Type B pancreatic cell (in vitro differentiated cells): ENCODE results near the gene TEX55. TPM values are rescaled to one million over a fixed set of nuclear protein-coding genes. Genes with fewer than 3 reads are reported as not detected.
"Not testable (repeated sequence)": the region's sequence is repeated elsewhere in the genome, so short reads cannot be mapped to it uniquely, and the experiment has no call there.

Experiments
- DNase-seq: peaks from one replicate; pipeline ENCODE4 v3.0.0; 2021; ENCODE audit warnings: mixed read lengths; ENCODE audit not compliant: unreplicated experiment; ENCODE audit errors: extremely low spot score
- H3K27ac Mint-ChIP-seq: 2 replicates; pipeline ENCODE4 v1.8.0; 2021; ENCODE audit warnings: mild to moderate bottlenecking, mixed read lengths
- H3K27me3 Mint-ChIP-seq: 2 replicates; pipeline ENCODE4 v1.8.0; 2021; ENCODE audit warnings: mixed read lengths
- H3K36me3 Mint-ChIP-seq: 2 replicates; pipeline ENCODE4 v1.8.0; 2021; ENCODE audit warnings: mixed read lengths
- H3K4me1 Mint-ChIP-seq: one replicate; pipeline ENCODE4 v1.8.0; 2021; ENCODE audit warnings: mixed read lengths; ENCODE audit not compliant: unreplicated experiment
- H3K4me3 Mint-ChIP-seq: 2 replicates; pipeline ENCODE4 v1.8.0; 2021; ENCODE audit warnings: mild to moderate bottlenecking, mixed read lengths
- H3K9me3 Mint-ChIP-seq: 2 replicates; pipeline ENCODE4 v1.8.0; 2021; ENCODE audit warnings: mixed read lengths
- total RNA-seq: library from RNA; stranded (reverse); gene quantifications from 2 replicates; pipeline ENCODE4 v1.2.1, GENCODE V29; 2021; ENCODE audit warnings: low replicate concordance
- TF ChIP-seq, protein P1 (sequence below): fragments of 200-600 bp; sonication (generic); conservative IDR thresholded peaks from 2 replicates; pipeline ENCODE4 v1.5.0; 2021; ENCODE audit warnings: antibody characterized with exemption, mild to moderate bottlenecking

The TEX55 gene
- total RNA-seq, 1 donor from 2014 or later = not detected

DNA sequence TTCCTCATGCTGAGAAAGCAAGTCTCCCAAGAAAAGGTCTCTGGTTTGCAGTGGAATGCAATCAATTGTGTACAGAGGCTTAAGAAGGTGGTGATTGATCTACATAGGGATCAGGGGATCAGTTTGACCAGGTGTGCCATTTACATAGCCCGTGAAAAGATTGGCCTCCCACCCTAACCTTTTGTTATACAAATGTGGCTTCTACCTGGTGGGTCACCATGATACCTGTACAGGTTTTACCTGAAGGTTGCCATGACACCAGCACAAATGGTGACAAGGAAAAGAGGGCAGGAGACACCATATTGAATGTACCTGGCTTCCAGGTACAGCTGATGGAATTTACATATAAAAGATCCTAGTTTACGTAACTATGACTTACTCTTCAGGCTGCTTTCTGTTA is 25.5 kb upstream of the TEX55 start:
- H3K27me3 Mint-ChIP-seq = no peaks in the 10 kb centered on the region
- no peak overlapping the region for H3K27ac Mint-ChIP-seq
- no peak overlapping the region for H3K4me3 Mint-ChIP-seq
- TF ChIP-seq, protein P1, sequence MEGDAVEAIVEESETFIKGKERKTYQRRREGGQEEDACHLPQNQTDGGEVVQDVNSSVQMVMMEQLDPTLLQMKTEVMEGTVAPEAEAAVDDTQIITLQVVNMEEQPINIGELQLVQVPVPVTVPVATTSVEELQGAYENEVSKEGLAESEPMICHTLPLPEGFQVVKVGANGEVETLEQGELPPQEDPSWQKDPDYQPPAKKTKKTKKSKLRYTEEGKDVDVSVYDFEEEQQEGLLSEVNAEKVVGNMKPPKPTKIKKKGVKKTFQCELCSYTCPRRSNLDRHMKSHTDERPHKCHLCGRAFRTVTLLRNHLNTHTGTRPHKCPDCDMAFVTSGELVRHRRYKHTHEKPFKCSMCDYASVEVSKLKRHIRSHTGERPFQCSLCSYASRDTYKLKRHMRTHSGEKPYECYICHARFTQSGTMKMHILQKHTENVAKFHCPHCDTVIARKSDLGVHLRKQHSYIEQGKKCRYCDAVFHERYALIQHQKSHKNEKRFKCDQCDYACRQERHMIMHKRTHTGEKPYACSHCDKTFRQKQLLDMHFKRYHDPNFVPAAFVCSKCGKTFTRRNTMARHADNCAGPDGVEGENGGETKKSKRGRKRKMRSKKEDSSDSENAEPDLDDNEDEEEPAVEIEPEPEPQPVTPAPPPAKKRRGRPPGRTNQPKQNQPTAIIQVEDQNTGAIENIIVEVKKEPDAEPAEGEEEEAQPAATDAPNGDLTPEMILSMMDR = no peak
- no peaks in the 10 kb centered on the region for H3K4me1 Mint-ChIP-seq
- H3K9me3 Mint-ChIP-seq = peaks cover 4% of the 10 kb centered on the region
- DNase-seq = no peak
- H3K36me3 Mint-ChIP-seq = no peaks in the 10 kb centered on the region

DNA sequence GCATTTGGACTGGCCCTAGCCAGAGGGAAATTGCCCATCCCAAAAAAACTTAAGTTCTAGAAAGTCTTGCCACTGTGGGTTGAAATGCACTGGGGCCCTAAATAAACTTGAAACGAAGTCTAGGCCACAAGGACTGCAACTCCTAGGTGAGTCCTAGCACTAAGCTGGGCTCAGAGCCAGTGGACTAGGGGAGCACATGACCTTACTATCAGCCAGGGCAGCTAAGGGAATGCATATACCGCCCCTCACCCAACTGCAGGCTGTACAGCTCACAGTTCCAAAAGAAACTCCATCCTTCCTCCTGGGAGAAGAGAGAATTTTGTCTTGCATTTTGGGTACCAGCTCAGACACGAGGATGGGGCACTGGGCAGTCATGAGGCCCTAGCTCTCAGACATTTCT is 23.6 kb upstream of the TEX55 start:
- peaks cover 4% of the 10 kb centered on the region for H3K9me3 Mint-ChIP-seq
- H3K27ac Mint-ChIP-seq = no peak overlapping the region
- TF ChIP-seq, protein P1 = no peak
- no peaks in the 10 kb centered on the region for H3K27me3 Mint-ChIP-seq
- no peaks in the 10 kb centered on the region for H3K36me3 Mint-ChIP-seq
- DNase-seq = no peak
- H3K4me1 Mint-ChIP-seq = no peaks in the 10 kb centered on the region
- H3K4me3 Mint-ChIP-seq = no peak overlapping the region

DNA sequence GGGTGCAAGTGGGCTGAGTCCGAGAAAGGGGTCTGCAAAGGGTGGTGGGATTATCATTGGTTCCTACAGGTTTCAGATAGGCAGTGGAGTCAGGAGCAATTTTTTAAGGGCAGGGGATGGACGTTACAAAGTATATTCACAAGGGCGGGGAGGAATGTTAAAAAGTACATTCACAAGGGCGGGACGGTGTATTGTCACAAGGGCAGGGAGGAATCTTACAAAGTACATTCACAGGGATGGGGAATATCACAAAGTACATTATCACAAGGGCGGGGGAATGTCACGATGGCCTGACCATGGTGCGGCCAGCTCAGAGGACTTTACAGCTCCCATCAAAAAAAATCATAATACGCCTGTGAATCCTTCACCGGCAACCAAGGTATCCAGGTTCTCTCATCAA is 20.6 kb upstream of the TEX55 start:
- no peak for DNase-seq
- H3K27ac Mint-ChIP-seq = no peak overlapping the region

DNA sequence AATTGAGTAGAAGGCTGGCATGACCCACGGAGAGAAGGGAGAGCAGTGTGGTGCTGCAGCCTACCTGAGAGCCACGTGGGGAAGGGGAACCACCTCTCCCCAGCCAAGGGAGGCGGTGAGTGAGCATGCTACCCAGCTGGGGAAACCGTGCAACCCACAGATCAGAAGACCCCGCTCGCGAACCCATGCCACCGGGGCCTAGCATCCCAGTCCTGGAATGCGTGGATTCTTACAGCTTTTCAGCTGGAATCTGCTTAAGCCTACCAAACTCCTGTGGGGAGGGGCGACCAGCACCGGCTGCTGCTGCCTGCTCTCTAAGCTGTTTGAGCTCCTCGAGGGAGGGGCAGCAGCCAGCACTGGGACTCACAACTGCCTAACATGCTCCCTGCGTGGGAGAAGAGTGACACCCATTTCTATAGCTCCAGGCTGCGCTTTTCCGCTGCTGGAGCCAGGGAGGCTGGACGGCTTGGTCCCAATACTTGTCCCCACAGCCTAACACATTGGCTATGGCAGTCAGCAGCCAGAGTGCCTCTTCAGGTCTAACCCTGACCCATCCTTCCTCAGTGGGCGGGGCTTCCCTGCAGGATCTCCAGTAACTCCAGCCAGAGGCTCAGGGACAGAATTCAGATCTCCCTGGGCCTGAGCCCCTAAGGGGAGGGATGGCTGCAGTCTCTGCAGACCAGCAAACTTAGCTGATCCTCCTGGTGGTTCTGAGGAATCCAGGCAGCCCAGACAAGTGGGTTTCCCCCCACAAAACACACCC is 20.0 kb upstream of the TEX55 start:
- H3K4me3 Mint-ChIP-seq = no peak overlapping the region
- no peaks in the 10 kb centered on the region for H3K9me3 Mint-ChIP-seq
- no peaks in the 10 kb centered on the region for H3K36me3 Mint-ChIP-seq
- H3K27me3 Mint-ChIP-seq = no peaks in the 10 kb centered on the region
- DNase-seq = no peak
- TF ChIP-seq, protein P1 = no peak
- no peaks in the 10 kb centered on the region for H3K4me1 Mint-ChIP-seq
- no peak overlapping the region for H3K27ac Mint-ChIP-seq

More for the DNA sequence above, 20.6 kb upstream of the TEX55 start:
- no peaks in the 10 kb centered on the region for H3K9me3 Mint-ChIP-seq
- H3K4me1 Mint-ChIP-seq = no peaks in the 10 kb centered on the region
- TF ChIP-seq, protein P1 = no peak
- no peaks in the 10 kb centered on the region for H3K36me3 Mint-ChIP-seq
- H3K27me3 Mint-ChIP-seq = no peaks in the 10 kb centered on the region
- H3K4me3 Mint-ChIP-seq = no peak overlapping the region

DNA sequence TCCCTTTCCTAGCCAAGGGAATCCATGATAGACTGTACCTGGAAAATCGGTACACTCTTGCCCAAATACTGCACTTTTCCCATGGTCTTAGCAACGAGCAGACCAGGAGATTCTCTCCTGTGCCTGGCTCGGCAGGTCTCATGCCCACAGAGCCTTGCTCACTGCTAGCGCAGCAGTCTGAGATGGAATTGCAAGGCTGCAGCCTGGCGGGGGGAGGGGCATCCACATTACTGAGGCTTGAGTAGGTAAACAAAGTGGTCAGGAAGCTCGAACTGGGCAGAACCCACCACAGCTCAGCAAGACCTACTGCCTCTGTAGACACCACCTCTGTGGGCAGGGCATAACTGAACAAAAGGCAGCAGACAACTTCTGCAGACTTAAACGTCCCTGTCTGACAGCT is 15.7 kb upstream of the TEX55 start:
- H3K36me3 Mint-ChIP-seq, H3K9me3 Mint-ChIP-seq, H3K4me3 Mint-ChIP-seq, H3K4me1 Mint-ChIP-seq, DNase-seq, H3K27ac Mint-ChIP-seq: not testable (repeated sequence)
- peaks cover 13% of the 10 kb centered on the region for H3K27me3 Mint-ChIP-seq

DNA sequence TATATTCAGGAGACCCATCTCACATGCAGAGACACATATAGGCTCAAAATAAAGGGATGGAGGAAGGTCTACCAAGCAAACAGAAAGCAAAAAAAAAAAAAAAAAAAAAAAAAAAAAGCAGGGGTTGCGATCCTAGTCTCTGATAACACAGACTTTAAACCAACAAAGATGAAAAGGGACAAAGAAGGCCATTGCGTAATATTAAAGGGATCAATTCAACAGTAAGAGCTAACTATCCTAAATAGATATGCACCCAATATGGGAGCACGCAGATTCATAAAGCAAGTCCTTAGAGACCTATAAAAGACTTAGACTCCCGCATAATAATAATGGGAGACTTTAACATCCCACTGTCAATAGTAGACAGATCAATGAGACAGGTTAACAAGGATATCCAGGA is 13.7 kb upstream of the TEX55 start:
- not testable (repeated sequence) for H3K36me3 Mint-ChIP-seq, H3K9me3 Mint-ChIP-seq, H3K27ac Mint-ChIP-seq, DNase-seq, H3K4me3 Mint-ChIP-seq, H3K4me1 Mint-ChIP-seq
- H3K27me3 Mint-ChIP-seq = peaks cover 14% of the 10 kb centered on the region

DNA sequence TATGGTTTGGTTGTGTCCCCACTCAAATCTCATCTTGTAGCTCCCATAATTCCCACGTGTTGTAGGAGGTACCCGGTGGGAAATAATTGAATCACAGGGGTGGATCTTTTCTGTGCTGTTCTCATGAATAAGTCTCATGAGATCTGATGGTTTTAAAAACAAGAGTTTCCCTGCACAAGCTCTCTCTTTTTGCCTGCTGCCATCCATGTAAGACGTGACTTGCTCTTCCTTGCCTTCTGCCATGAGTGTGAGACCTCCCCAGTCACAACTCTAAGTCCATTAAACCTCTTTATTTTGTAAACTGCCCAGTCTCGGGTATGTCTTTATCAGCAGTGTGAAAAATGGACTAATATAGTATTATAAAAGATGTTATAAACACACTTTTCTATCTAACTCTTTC is 6.6 kb upstream of the TEX55 start:
- H3K27ac Mint-ChIP-seq, H3K4me3 Mint-ChIP-seq, DNase-seq, H3K36me3 Mint-ChIP-seq, H3K4me1 Mint-ChIP-seq, H3K27me3 Mint-ChIP-seq, H3K9me3 Mint-ChIP-seq: not testable (repeated sequence)
